PC-9 (cell line): ENCODE measurements around the gene ELP6.

Source experiments
- CTCF ChIP-seq: fragments of 200-600 bp; sonication (generic); conservative IDR thresholded peaks from 2 replicates; pipeline ENCODE4 v1.6.1; 2017; ENCODE audit warnings: mixed run types, antibody characterized with exemption, mild to moderate bottlenecking, moderate library complexity
- EZH2 ChIP-seq: fragments of 200-600 bp; sonication (generic); IDR thresholded peaks from 2 replicates; pipeline ENCODE4 v1.8.0; 2017; ENCODE audit warnings: antibody characterized with exemption, low read depth

GRCh38 chr3:47482366-47482765 lies 31.1 kb downstream of the ELP6 start:
- TF ChIP-seq CTCF, result no peak
- no peak for TF ChIP-seq EZH2
